Neural progenitor cell (in vitro differentiated cells): ENCODE results near the gene C3orf70. TPM values are rescaled to one million over a fixed set of nuclear protein-coding genes. Genes with fewer than 3 reads are reported as not detected.

Source experiments
- DNase-seq: peaks from one replicate; pipeline ENCODE4 v3.0.0-alpha.2; 2016; ENCODE audit warnings: low spot score
- H2AFZ ChIP-seq: fragments of 200-600 bp; sonication (generic); replicated peaks from 2 replicates; pipeline ENCODE4 v1.6.1; 2016; ENCODE audit warnings: antibody characterized with exemption
- H3F3A ChIP-seq: fragments of 200-600 bp; sonication (generic); 2 replicates; pipeline ENCODE4 v1.6.1; 2016; ENCODE audit warnings: antibody characterized with exemption, low read depth
- H3K27ac ChIP-seq: fragments of 200-600 bp; sonication (generic); 2 replicates; pipeline ENCODE4 v1.5.1; 2016; ENCODE audit warnings: mild to moderate bottlenecking
- H3K27me3 ChIP-seq: fragments of 200-600 bp; sonication (generic); 2 replicates; pipeline ENCODE4 v1.6.1; 2016; ENCODE audit warnings: mild to moderate bottlenecking, moderate library complexity
- H3K36me3 ChIP-seq: fragments of 200-600 bp; sonication (generic); 2 replicates; pipeline ENCODE4 v1.5.1; 2016
- H3K4me1 ChIP-seq: fragments of 200-600 bp; sonication (generic); 2 replicates; pipeline ENCODE4 v1.6.1; 2016; ENCODE audit warnings: mixed run types
- H3K4me2 ChIP-seq: fragments of 200-600 bp; sonication (generic); 2 replicates; pipeline ENCODE4 v1.6.1; 2016
- H3K4me3 ChIP-seq: fragments of 200-600 bp; sonication (generic); 2 replicates; pipeline ENCODE4 v1.5.1; 2016
- H3K79me2 ChIP-seq: fragments of 200-600 bp; sonication (generic); 2 replicates; pipeline ENCODE4 v1.6.1; 2016; ENCODE audit warnings: low read depth
- H3K9ac ChIP-seq: fragments of 200-600 bp; sonication (generic); 2 replicates; pipeline ENCODE4 v1.6.1; 2016
- H3K9me3 ChIP-seq: fragments of 200-600 bp; sonication (generic); 2 replicates; pipeline ENCODE4 v1.5.1; 2016; ENCODE audit warnings: low read depth
- H4K20me1 ChIP-seq: fragments of 200-600 bp; sonication (generic); 2 replicates; pipeline ENCODE4 v1.6.1; 2016; ENCODE audit warnings: low read depth
- H3K27ac Mint-ChIP-seq: 3 replicates; pipeline ENCODE4 v1.8.0; 2021; ENCODE audit warnings: mixed read lengths
- H3K27me3 Mint-ChIP-seq: 2 replicates; pipeline ENCODE4 v1.8.0; 2022; ENCODE audit warnings: low read depth, mild to moderate bottlenecking, inconsistent platforms, moderate library complexity, mixed read lengths; ENCODE audit not compliant: insufficient read depth
- H3K36me3 Mint-ChIP-seq: 3 replicates; pipeline ENCODE4 v1.8.0; 2021; ENCODE audit warnings: mixed read lengths
- H3K4me1 Mint-ChIP-seq: 3 replicates; pipeline ENCODE4 v1.8.0; 2021; ENCODE audit warnings: mixed read lengths
- H3K4me3 Mint-ChIP-seq: 3 replicates; pipeline ENCODE4 v1.8.0; 2021; ENCODE audit warnings: mild to moderate bottlenecking, moderate library complexity, mixed read lengths
- H3K9me3 Mint-ChIP-seq: 3 replicates; pipeline ENCODE4 v1.8.0; 2020; ENCODE audit warnings: mixed read lengths
- CTCF ChIP-seq: fragments of 200-600 bp; sonication (generic); IDR thresholded peaks from 2 replicates; pipeline ENCODE4 v1.5.1; 2017; ENCODE audit warnings: antibody characterized with exemption, mild to moderate bottlenecking
- EZH2 ChIP-seq: fragments of 200-600 bp; sonication (generic); IDR thresholded peaks from 2 replicates; pipeline ENCODE4 v1.6.1; 2017; ENCODE audit warnings: antibody characterized with exemption, mild to moderate bottlenecking, moderate library complexity
- EZH2phosphoT487 ChIP-seq: fragments of 200-600 bp; sonication (generic); IDR thresholded peaks from 2 replicates; pipeline ENCODE4 v1.6.1; 2017; ENCODE audit warnings: antibody characterized with exemption
- total RNA-seq: library from RNA; depleted of rRNA; stranded (reverse); fragments of >200 nt; gene quantifications from 2 replicates; pipeline ENCODE4 v1.2.3, GENCODE V29; 2015; ENCODE audit warnings: low replicate concordance

The C3orf70 gene
- total RNA-seq, 1 donor from 2014 or later: 4.8 TPM

GRCh38 chr3:185151101-185151963 lies 1.5 kb downstream of the C3orf70 start:
- H3K4me3 Mint-ChIP-seq: peak overlapping the region; percentile 91
- Histone ChIP-seq H4K20me1 (no peaks in the 10 kb centered on the region), H3K36me3 (no peaks in the 10 kb centered on the region), H3K79me2 (no peaks in the 10 kb centered on the region), H3F3A (peaks cover 37% of the 10 kb centered on the region), H3K9me3 (no peaks in the 10 kb centered on the region), H2AFZ (no peak overlapping the region), H3K9ac (no peak overlapping the region), H3K27me3 (peaks cover 55% of the 10 kb centered on the region), H3K27ac (no peak overlapping the region), H3K4me1 (peaks cover 24% of the 10 kb centered on the region), H3K4me3 (peak overlapping the region; percentile 58), H3K4me2 (peak overlapping the region; percentile 86)
- H3K36me3 Mint-ChIP-seq: no peaks in the 10 kb centered on the region
- no peaks in the 10 kb centered on the region for H3K9me3 Mint-ChIP-seq
- no peak overlapping the region for H3K27ac Mint-ChIP-seq
- H3K27me3 Mint-ChIP-seq: peaks cover 6% of the 10 kb centered on the region
- H3K4me1 Mint-ChIP-seq: peaks cover 3% of the 10 kb centered on the region
- DNase-seq: no peak
- TF ChIP-seq CTCF: no peak
- TF ChIP-seq EZH2: no peak
- no peak for TF ChIP-seq EZH2phosphoT487

GRCh38 chr3:185150561-185150960 lies 2.3 kb downstream of the C3orf70 start:
- no peak for DNase-seq
- Histone ChIP-seq H3K4me2 (peak overlapping the region; percentile 86), H3K9me3 (no peaks in the 10 kb centered on the region), H4K20me1 (no peaks in the 10 kb centered on the region), H3K36me3 (no peaks in the 10 kb centered on the region), H3K27ac (no peak overlapping the region), H3F3A (peaks cover 37% of the 10 kb centered on the region), H3K4me1 (peaks cover 24% of the 10 kb centered on the region), H3K4me3 (no peak overlapping the region), H3K27me3 (peaks cover 55% of the 10 kb centered on the region), H2AFZ (no peak overlapping the region), H3K79me2 (no peaks in the 10 kb centered on the region), H3K9ac (no peak overlapping the region)
- Mint-ChIP-seq H3K27ac (no peak overlapping the region), H3K9me3 (no peaks in the 10 kb centered on the region), H3K4me1 (peaks cover 3% of the 10 kb centered on the region), H3K36me3 (no peaks in the 10 kb centered on the region), H3K27me3 (peaks cover 6% of the 10 kb centered on the region), H3K4me3 (no peak overlapping the region)
- TF ChIP-seq CTCF: no peak
- TF ChIP-seq EZH2phosphoT487: no peak
- no peak for TF ChIP-seq EZH2

GRCh38 chr3:185149591-185149990 lies 3.3 kb downstream of the C3orf70 start:
- no peaks in the 10 kb centered on the region for H3K9me3 Mint-ChIP-seq
- Histone ChIP-seq H3K27me3 (peaks cover 55% of the 10 kb centered on the region), H3K4me2 (no peak overlapping the region), H3K79me2 (no peaks in the 10 kb centered on the region), H3K9me3 (no peaks in the 10 kb centered on the region), H3K36me3 (no peaks in the 10 kb centered on the region), H2AFZ (no peak overlapping the region), H3F3A (peaks cover 30% of the 10 kb centered on the region), H4K20me1 (no peaks in the 10 kb centered on the region), H3K4me3 (no peak overlapping the region), H3K9ac (no peak overlapping the region), H3K4me1 (peaks cover 24% of the 10 kb centered on the region), H3K27ac (no peak overlapping the region)
- no peaks in the 10 kb centered on the region for H3K36me3 Mint-ChIP-seq
- H3K4me1 Mint-ChIP-seq: peaks cover 3% of the 10 kb centered on the region
- peaks cover 6% of the 10 kb centered on the region for H3K27me3 Mint-ChIP-seq
- no peak overlapping the region for H3K4me3 Mint-ChIP-seq
- TF ChIP-seq EZH2 (no peak), EZH2phosphoT487 (no peak), CTCF (no peak)
- no peak for DNase-seq
- no peak overlapping the region for H3K27ac Mint-ChIP-seq
